ENCODE data around the gene RGMB.
"Not testable (repeated sequence)": the region's sequence is repeated elsewhere in the genome, so short reads cannot be mapped to it uniquely, and the experiment has no call there.

Gene RGMB

GRCh38 chr5:98773464-98774191, at the start of gene RGMB:
Gene RGMB (plus strand): TSS chr5:98773663. CDS start chr5:98774071, 408 bp downstream.
- Histone ChIP-seq H3K4me1 (ENCODE audit: control insufficient read depth, insufficient read depth, low read length) (peaks cover 10% of the 10 kb centered on the region), H3K36me3 (ENCODE audit: control insufficient read depth in 2 of 2, insufficient read depth in 2 of 2, low read length in 2 of 2) (no peaks in the 10 kb centered on the region), H3K9ac (ENCODE audit: low read length in 2 of 2) (peak within 1 kb of the TSS; percentile 79 to 87), H3K27ac (ENCODE audit: low read length) (peak within 1 kb of the TSS; percentile 77), H3K27me3 (ENCODE audit: control insufficient read depth in 1 of 2, insufficient read depth in 2 of 2, low read length in 2 of 2) (no peaks in the 10 kb centered on the region), H3K4me3 (ENCODE audit: low read length in 2 of 2) (peak within 1 kb of the TSS; percentile 86 to 98), H3K9me3 (ENCODE audit: control insufficient read depth in 2 of 2, low read length in 2 of 2) (no peaks in the 10 kb centered on the region)

GRCh38 chr5:98726258-98726657, 47.2 kb upstream of the RGMB start:
- H3K27ac ChIP-seq (ENCODE audit: low read length): no peak overlapping the region
- H3K9ac ChIP-seq (ENCODE audit: low read length in 2 of 2): no peak overlapping the region
- no peaks in the 10 kb centered on the region for H3K27me3 ChIP-seq (ENCODE audit: control insufficient read depth in 1 of 2, insufficient read depth in 2 of 2, low read length in 2 of 2)
- H3K36me3 ChIP-seq (ENCODE audit: control insufficient read depth in 2 of 2, insufficient read depth in 2 of 2, low read length in 2 of 2): no peaks in the 10 kb centered on the region
- no peak overlapping the region for H3K4me3 ChIP-seq (ENCODE audit: low read length in 2 of 2)
- H3K4me1 ChIP-seq (ENCODE audit: control insufficient read depth, insufficient read depth, low read length): no peaks in the 10 kb centered on the region
- no peaks in the 10 kb centered on the region for H3K9me3 ChIP-seq (ENCODE audit: control insufficient read depth in 2 of 2, low read length in 2 of 2)

GRCh38 chr5:98727686-98728085, 45.8 kb upstream of the RGMB start:
- H3K4me1 ChIP-seq (ENCODE audit: control insufficient read depth, insufficient read depth, low read length): no peaks in the 10 kb centered on the region

GRCh38 chr5:98734646-98735045, 38.8 kb upstream of the RGMB start:
- H3K27ac ChIP-seq (ENCODE audit: low read length): no peak overlapping the region
- no peak overlapping the region for H3K9ac ChIP-seq (ENCODE audit: low read length in 2 of 2)
- no peaks in the 10 kb centered on the region for H3K9me3 ChIP-seq (ENCODE audit: control insufficient read depth in 2 of 2, low read length in 2 of 2)
- no peak overlapping the region for H3K4me3 ChIP-seq (ENCODE audit: low read length in 2 of 2)
- H3K4me1 ChIP-seq (ENCODE audit: control insufficient read depth, insufficient read depth, low read length): no peaks in the 10 kb centered on the region
- H3K36me3 ChIP-seq (ENCODE audit: control insufficient read depth in 2 of 2, insufficient read depth in 2 of 2, low read length in 2 of 2): no peaks in the 10 kb centered on the region
- H3K27me3 ChIP-seq (ENCODE audit: control insufficient read depth in 1 of 2, insufficient read depth in 2 of 2, low read length in 2 of 2): no peaks in the 10 kb centered on the region

More at GRCh38 chr5:98727686-98728085, 45.8 kb upstream of the RGMB start:
- Histone ChIP-seq H3K4me3 (ENCODE audit: low read length in 2 of 2) (no peak overlapping the region), H3K27ac (ENCODE audit: low read length) (no peak overlapping the region), H3K9ac (ENCODE audit: low read length in 2 of 2) (no peak overlapping the region), H3K9me3 (ENCODE audit: control insufficient read depth in 2 of 2, low read length in 2 of 2) (no peaks in the 10 kb centered on the region), H3K27me3 (ENCODE audit: control insufficient read depth in 1 of 2, insufficient read depth in 2 of 2, low read length in 2 of 2) (no peaks in the 10 kb centered on the region), H3K36me3 (ENCODE audit: control insufficient read depth in 2 of 2, insufficient read depth in 2 of 2, low read length in 2 of 2) (no peaks in the 10 kb centered on the region)

- no peak overlapping the region for H3K4me3 ChIP-seq (ENCODE audit: low read length in 2 of 2)
- no peaks in the 10 kb centered on the region for H3K9me3 ChIP-seq (ENCODE audit: control insufficient read depth in 2 of 2, low read length in 2 of 2)
- no peaks in the 10 kb centered on the region for H3K4me1 ChIP-seq (ENCODE audit: control insufficient read depth, insufficient read depth, low read length)
- H3K27me3 ChIP-seq (ENCODE audit: control insufficient read depth in 1 of 2, insufficient read depth in 2 of 2, low read length in 2 of 2): no peaks in the 10 kb centered on the region
- H3K27ac ChIP-seq (ENCODE audit: low read length): no peak overlapping the region
- H3K36me3 ChIP-seq (ENCODE audit: control insufficient read depth in 2 of 2, insufficient read depth in 2 of 2, low read length in 2 of 2): no peaks in the 10 kb centered on the region
- H3K9ac ChIP-seq (ENCODE audit: low read length in 2 of 2): no peak overlapping the region
Measured at GRCh38 chr5:98735806-98736507, 37.5 kb upstream of the RGMB start.

GRCh38 chr5:98736753-98737152, 36.7 kb upstream of the RGMB start:
- H3K4me1 ChIP-seq (ENCODE audit: control insufficient read depth, insufficient read depth, low read length): no peaks in the 10 kb centered on the region
- no peak overlapping the region for H3K9ac ChIP-seq (ENCODE audit: low read length in 2 of 2)
- no peaks in the 10 kb centered on the region for H3K36me3 ChIP-seq (ENCODE audit: control insufficient read depth in 2 of 2, insufficient read depth in 2 of 2, low read length in 2 of 2)
- H3K27ac ChIP-seq (ENCODE audit: low read length): no peak overlapping the region
- H3K4me3 ChIP-seq (ENCODE audit: low read length in 2 of 2): no peak overlapping the region
- H3K9me3 ChIP-seq (ENCODE audit: control insufficient read depth in 2 of 2, low read length in 2 of 2): no peaks in the 10 kb centered on the region
- H3K27me3 ChIP-seq (ENCODE audit: control insufficient read depth in 1 of 2, insufficient read depth in 2 of 2, low read length in 2 of 2): no peaks in the 10 kb centered on the region

- H3K9me3 ChIP-seq (ENCODE audit: control insufficient read depth in 2 of 2, low read length in 2 of 2); H3K36me3 ChIP-seq (ENCODE audit: control insufficient read depth in 2 of 2, insufficient read depth in 2 of 2, low read length in 2 of 2); H3K27me3 ChIP-seq (ENCODE audit: control insufficient read depth in 1 of 2, insufficient read depth in 2 of 2, low read length in 2 of 2); H3K4me1 ChIP-seq (ENCODE audit: control insufficient read depth, insufficient read depth, low read length); H3K27ac ChIP-seq (ENCODE audit: low read length); H3K4me3 ChIP-seq (ENCODE audit: low read length in 2 of 2); H3K9ac ChIP-seq (ENCODE audit: low read length in 2 of 2): not testable (repeated sequence)
Measured at GRCh38 chr5:98737441-98737840, 36.0 kb upstream of the RGMB start.

GRCh38 chr5:98738481-98739149, 34.8 kb upstream of the RGMB start:
- not testable (repeated sequence) for H3K27me3 ChIP-seq (ENCODE audit: control insufficient read depth in 1 of 2, insufficient read depth in 2 of 2, low read length in 2 of 2); H3K4me1 ChIP-seq (ENCODE audit: control insufficient read depth, insufficient read depth, low read length); H3K27ac ChIP-seq (ENCODE audit: low read length); H3K4me3 ChIP-seq (ENCODE audit: low read length in 2 of 2); H3K9me3 ChIP-seq (ENCODE audit: control insufficient read depth in 2 of 2, low read length in 2 of 2); H3K36me3 ChIP-seq (ENCODE audit: control insufficient read depth in 2 of 2, insufficient read depth in 2 of 2, low read length in 2 of 2); H3K9ac ChIP-seq (ENCODE audit: low read length in 2 of 2)

- Histone ChIP-seq H3K9ac (ENCODE audit: low read length in 2 of 2) (no peak overlapping the region), H3K4me3 (ENCODE audit: low read length in 2 of 2) (no peak overlapping the region), H3K4me1 (ENCODE audit: control insufficient read depth, insufficient read depth, low read length) (peaks cover 2% of the 10 kb centered on the region), H3K27me3 (ENCODE audit: control insufficient read depth in 1 of 2, insufficient read depth in 2 of 2, low read length in 2 of 2) (no peaks in the 10 kb centered on the region), H3K9me3 (ENCODE audit: control insufficient read depth in 2 of 2, low read length in 2 of 2) (no peaks in the 10 kb centered on the region), H3K27ac (ENCODE audit: low read length) (no peak overlapping the region), H3K36me3 (ENCODE audit: control insufficient read depth in 2 of 2, insufficient read depth in 2 of 2, low read length in 2 of 2) (no peaks in the 10 kb centered on the region)
Measured at GRCh38 chr5:98741926-98742325, 31.5 kb upstream of the RGMB start.

- H3K27me3 ChIP-seq (ENCODE audit: control insufficient read depth in 1 of 2, insufficient read depth in 2 of 2, low read length in 2 of 2): no peaks in the 10 kb centered on the region
- no peak overlapping the region for H3K4me3 ChIP-seq (ENCODE audit: low read length in 2 of 2)
- H3K36me3 ChIP-seq (ENCODE audit: control insufficient read depth in 2 of 2, insufficient read depth in 2 of 2, low read length in 2 of 2): no peaks in the 10 kb centered on the region
- H3K27ac ChIP-seq (ENCODE audit: low read length): peak overlapping the region; percentile 7
- H3K9me3 ChIP-seq (ENCODE audit: control insufficient read depth in 2 of 2, low read length in 2 of 2): no peaks in the 10 kb centered on the region
- H3K4me1 ChIP-seq (ENCODE audit: control insufficient read depth, insufficient read depth, low read length): peaks cover 2% of the 10 kb centered on the region
- no peak overlapping the region for H3K9ac ChIP-seq (ENCODE audit: low read length in 2 of 2)
Measured at GRCh38 chr5:98742396-98743073, 30.9 kb upstream of the RGMB start.
